Large intestine (tissue), 3 donors: ENCODE measurements around the gene DTX3L. TPM values are rescaled to one million over a fixed set of nuclear protein-coding genes. Genes with fewer than 3 reads are reported as not detected.

Source experiments
- DNase-seq, 2 donors: peaks; one replicate each; pipeline versions ENCODE4 v3.0.0 to v3.0.0-alpha.2; 2013
- H3K27ac ChIP-seq: one replicate; pipeline ENCODE4 v1.5.1; 2013; ENCODE audit warnings: low read length
- H3K27me3 ChIP-seq: 2 replicates; pipeline ENCODE4 v1.6.1; 2013; ENCODE audit warnings: low read length; ENCODE audit not compliant: control insufficient read depth, insufficient read depth
- H3K36me3 ChIP-seq: 2 replicates; pipeline ENCODE4 v1.6.1; 2013; ENCODE audit warnings: low read length; ENCODE audit not compliant: control insufficient read depth, insufficient read depth
- H3K4me1 ChIP-seq: one replicate; pipeline ENCODE4 v1.6.1; 2013; ENCODE audit warnings: low read length; ENCODE audit not compliant: control insufficient read depth, insufficient read depth
- H3K4me3 ChIP-seq: one replicate; pipeline ENCODE4 v1.5.1; 2013; ENCODE audit warnings: low read length
- H3K9me3 ChIP-seq: one replicate; pipeline ENCODE4 v1.6.1; 2013; ENCODE audit warnings: mild to moderate bottlenecking, low read depth, low read length, moderate library complexity; ENCODE audit not compliant: control insufficient read depth
- WGBS: methylation state at CpG from one replicate; pipeline ENCODE4 v1.1.5; 2013; ENCODE audit warnings: low lambda C conversion rate; ENCODE audit not compliant: insufficient coverage; 5-methylcytosine and 5-hydroxymethylcytosine counted together
- polyA plus RNA-seq: library from polyadenylated mRNA; unstranded; fragments of 120-200 nt; gene quantifications from one replicate; pipeline ENCODE4 v1.2.1, GENCODE V29; 2013

The DTX3L gene
- polyA plus RNA-seq, 1 donor = 34.0 TPM

- Histone ChIP-seq H3K27me3 (peaks cover 2% of the 10 kb centered on the region), H3K4me1 (no peaks in the 10 kb centered on the region), H3K4me3 (peak overlapping the region; percentile 54), H3K36me3 (peaks cover 5% of the 10 kb centered on the region), H3K27ac (no peak overlapping the region), H3K9me3 (peaks cover 12% of the 10 kb centered on the region)
- 86% methylated on average over 1 of the region's 5 CpGs for WGBS
- DNase-seq = no peak
These were observed 14.1 kb downstream of the DTX3L start for GRCh38 chr3:122578069-122578740.

- Histone ChIP-seq H3K27me3 (peaks cover 2% of the 10 kb centered on the region), H3K4me3 (no peak overlapping the region), H3K36me3 (no peaks in the 10 kb centered on the region), H3K9me3 (peaks cover 12% of the 10 kb centered on the region), H3K4me1 (no peaks in the 10 kb centered on the region), H3K27ac (no peak overlapping the region)
- WGBS = 60% methylated on average over 2 of the region's 3 CpGs
- DNase-seq = no peak
These were observed 16.3 kb downstream of the DTX3L start for GRCh38 chr3:122580470-122580869.

GRCh38 chr3:122581622-122582021, 17.5 kb downstream of the DTX3L start:
- peaks cover 12% of the 10 kb centered on the region for H3K9me3 ChIP-seq
- no peak overlapping the region for H3K27ac ChIP-seq
- WGBS = 100% methylated on average over 2 of the region's 2 CpGs
- peaks cover 2% of the 10 kb centered on the region for H3K27me3 ChIP-seq
- no peaks in the 10 kb centered on the region for H3K4me1 ChIP-seq
- no peak for DNase-seq
- H3K36me3 ChIP-seq = no peaks in the 10 kb centered on the region
- H3K4me3 ChIP-seq = no peak overlapping the region

- Histone ChIP-seq H3K27ac (no peak overlapping the region), H3K4me3 (no peak overlapping the region), H3K27me3 (peaks cover 2% of the 10 kb centered on the region), H3K36me3 (no peaks in the 10 kb centered on the region), H3K9me3 (peaks cover 12% of the 10 kb centered on the region), H3K4me1 (no peaks in the 10 kb centered on the region)
- WGBS = 100% methylated on average over 1 of the region's 1 CpG
- no peak for DNase-seq
These were observed 18.3 kb downstream of the DTX3L start for GRCh38 chr3:122582390-122582789.

GRCh38 chr3:122586098-122586497, 22.0 kb downstream of the DTX3L start:
- Histone ChIP-seq H3K27me3 (no peaks in the 10 kb centered on the region), H3K4me3 (no peak overlapping the region), H3K27ac (no peak overlapping the region), H3K4me1 (no peaks in the 10 kb centered on the region), H3K9me3 (peaks cover 8% of the 10 kb centered on the region), H3K36me3 (no peaks in the 10 kb centered on the region)
- WGBS = 77% methylated on average over 1 of the region's 1 CpG
- no peak for DNase-seq

GRCh38 chr3:122586773-122587485, 22.8 kb downstream of the DTX3L start:
- no peak for DNase-seq
- H3K4me3 ChIP-seq = no peak overlapping the region
- no peak overlapping the region for H3K27ac ChIP-seq
- no peaks in the 10 kb centered on the region for H3K36me3 ChIP-seq
- no peaks in the 10 kb centered on the region for H3K27me3 ChIP-seq
- no peaks in the 10 kb centered on the region for H3K4me1 ChIP-seq
- H3K9me3 ChIP-seq = peaks cover 8% of the 10 kb centered on the region

GRCh38 chr3:122587572-122587971, 23.4 kb downstream of the DTX3L start:
- Histone ChIP-seq H3K36me3 (no peaks in the 10 kb centered on the region), H3K4me3 (no peak overlapping the region), H3K9me3 (peaks cover 3% of the 10 kb centered on the region), H3K4me1 (no peaks in the 10 kb centered on the region), H3K27me3 (no peaks in the 10 kb centered on the region), H3K27ac (no peak overlapping the region)
- no CpG with 5 or more reads among the region's 2 CpGs for WGBS
- DNase-seq = no peak

- H3K27ac ChIP-seq = no peak overlapping the region
- H3K36me3 ChIP-seq = no peaks in the 10 kb centered on the region
- H3K4me1 ChIP-seq = no peaks in the 10 kb centered on the region
- no peaks in the 10 kb centered on the region for H3K27me3 ChIP-seq
- 85% methylated on average over 3 of the region's 5 CpGs for WGBS
- H3K9me3 ChIP-seq = no peaks in the 10 kb centered on the region
- H3K4me3 ChIP-seq = no peak overlapping the region
- DNase-seq = no peak
These were observed 25.2 kb downstream of the DTX3L start for GRCh38 chr3:122589297-122589696.

- H3K27ac ChIP-seq = no peak overlapping the region
- WGBS = no CpG with 5 or more reads among the region's 2 CpGs
- H3K27me3 ChIP-seq = no peaks in the 10 kb centered on the region
- H3K4me1 ChIP-seq = no peaks in the 10 kb centered on the region
- H3K36me3 ChIP-seq = no peaks in the 10 kb centered on the region
- H3K4me3 ChIP-seq = no peak overlapping the region
- no peaks in the 10 kb centered on the region for H3K9me3 ChIP-seq
- no peak for DNase-seq
These were observed 26.5 kb downstream of the DTX3L start for GRCh38 chr3:122590610-122591009.

GRCh38 chr3:122594025-122594424, 29.9 kb downstream of the DTX3L start:
- no peaks in the 10 kb centered on the region for H3K27me3 ChIP-seq

GRCh38 chr3:122598151-122598550, 34.0 kb downstream of the DTX3L start:
- Histone ChIP-seq H3K4me3 (no peak overlapping the region), H3K27me3 (no peaks in the 10 kb centered on the region), H3K36me3 (no peaks in the 10 kb centered on the region), H3K9me3 (no peaks in the 10 kb centered on the region), H3K27ac (no peak overlapping the region), H3K4me1 (no peaks in the 10 kb centered on the region)
- WGBS = no CpG with 5 or more reads among the region's 3 CpGs
- no peak for DNase-seq

More at GRCh38 chr3:122594025-122594424, 29.9 kb downstream of the DTX3L start:
- no peak for DNase-seq
- Histone ChIP-seq H3K36me3 (no peaks in the 10 kb centered on the region), H3K4me1 (no peaks in the 10 kb centered on the region), H3K9me3 (no peaks in the 10 kb centered on the region), H3K4me3 (no peak overlapping the region), H3K27ac (no peak overlapping the region)
